RWPE2 (cell line): ENCODE measurements around the gene ANKS1B.

Experiments
- ATAC-seq: fragments of 200-7000 bp; cut with Tn5 transposase; 3 replicates; pipeline ENCODE4 v1.9.1; 2021; ENCODE audit warnings: low read depth
- DNase-seq: peaks from one replicate; pipeline ENCODE4 v3.0.0-alpha.2; 2020; ENCODE audit warnings: low spot score
- H3K27ac ChIP-seq: fragments of 450-650 bp; 2 replicates; pipeline ENCODE4 v1.5.1; 2017; ENCODE audit warnings: mild to moderate bottlenecking; ENCODE audit not compliant: poor library complexity, severe bottlenecking
- H3K27me3 ChIP-seq: fragments of 250-450 bp; sonication (Bioruptor Pico); 2 replicates; pipeline ENCODE4 v1.5.1; 2021; ENCODE audit warnings: mild to moderate bottlenecking, moderate library complexity; ENCODE audit not compliant: insufficient read depth, poor library complexity, severe bottlenecking
- H3K36me3 ChIP-seq: fragments of 250-450 bp; sonication (Bioruptor Pico); 2 replicates; pipeline ENCODE4 v1.5.1; 2020; ENCODE audit warnings: low read depth, mild to moderate bottlenecking, moderate library complexity
- H3K4me1 ChIP-seq: fragments of 250-450 bp; sonication (Bioruptor Pico); 2 replicates; pipeline ENCODE4 v1.5.1; 2021; ENCODE audit warnings: mild to moderate bottlenecking, moderate library complexity; ENCODE audit not compliant: insufficient read depth, poor library complexity, severe bottlenecking
- H3K4me3 ChIP-seq: fragments of 250-450 bp; sonication (Bioruptor Pico); 2 replicates; pipeline ENCODE4 v1.5.1; 2021; ENCODE audit warnings: mild to moderate bottlenecking, moderate library complexity; ENCODE audit not compliant: severe bottlenecking
- H3K9me3 ChIP-seq: fragments of 250-450 bp; sonication (Bioruptor Pico); 2 replicates; pipeline ENCODE4 v1.5.1; 2021; ENCODE audit warnings: mild to moderate bottlenecking, moderate library complexity; ENCODE audit not compliant: severe bottlenecking
- TF ChIP-seq, protein P1 (sequence below): fragments of 450-650 bp; IDR thresholded peaks from one replicate; pipeline ENCODE4 v1.5.1; 2017; ENCODE audit warnings: mild to moderate bottlenecking, moderate library complexity; ENCODE audit not compliant: poor library complexity, severe bottlenecking

Gene ANKS1B

DNA sequence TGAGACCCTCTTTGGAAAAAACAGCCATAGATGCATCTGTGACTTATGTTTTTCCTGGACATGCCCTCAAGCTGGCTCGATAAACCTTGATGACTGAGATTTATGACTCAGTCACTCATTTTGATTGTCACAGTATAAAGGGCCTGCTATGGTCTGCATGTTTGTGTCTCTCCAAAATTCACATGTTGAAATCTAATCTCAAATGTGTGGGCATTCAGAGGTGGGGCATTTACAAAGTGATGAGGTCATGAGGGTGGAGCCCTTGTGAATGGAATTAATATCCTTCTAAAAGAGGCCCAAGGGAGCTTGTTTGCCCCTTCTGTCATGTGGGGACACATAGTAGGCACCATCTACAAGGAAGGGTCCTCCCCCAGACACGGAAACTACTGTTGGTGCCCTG lies 966.8 kb downstream of the ANKS1B start:
- TF ChIP-seq, protein P1, sequence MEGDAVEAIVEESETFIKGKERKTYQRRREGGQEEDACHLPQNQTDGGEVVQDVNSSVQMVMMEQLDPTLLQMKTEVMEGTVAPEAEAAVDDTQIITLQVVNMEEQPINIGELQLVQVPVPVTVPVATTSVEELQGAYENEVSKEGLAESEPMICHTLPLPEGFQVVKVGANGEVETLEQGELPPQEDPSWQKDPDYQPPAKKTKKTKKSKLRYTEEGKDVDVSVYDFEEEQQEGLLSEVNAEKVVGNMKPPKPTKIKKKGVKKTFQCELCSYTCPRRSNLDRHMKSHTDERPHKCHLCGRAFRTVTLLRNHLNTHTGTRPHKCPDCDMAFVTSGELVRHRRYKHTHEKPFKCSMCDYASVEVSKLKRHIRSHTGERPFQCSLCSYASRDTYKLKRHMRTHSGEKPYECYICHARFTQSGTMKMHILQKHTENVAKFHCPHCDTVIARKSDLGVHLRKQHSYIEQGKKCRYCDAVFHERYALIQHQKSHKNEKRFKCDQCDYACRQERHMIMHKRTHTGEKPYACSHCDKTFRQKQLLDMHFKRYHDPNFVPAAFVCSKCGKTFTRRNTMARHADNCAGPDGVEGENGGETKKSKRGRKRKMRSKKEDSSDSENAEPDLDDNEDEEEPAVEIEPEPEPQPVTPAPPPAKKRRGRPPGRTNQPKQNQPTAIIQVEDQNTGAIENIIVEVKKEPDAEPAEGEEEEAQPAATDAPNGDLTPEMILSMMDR: no peak
- H3K36me3 ChIP-seq: no peaks in the 10 kb centered on the region
- no peak overlapping the region for H3K4me3 ChIP-seq
- ATAC-seq (no peak), DNase-seq (no peak)
- H3K4me1 ChIP-seq: no peaks in the 10 kb centered on the region
- H3K27ac ChIP-seq: no peak overlapping the region
- H3K27me3 ChIP-seq: no peaks in the 10 kb centered on the region
- H3K9me3 ChIP-seq: no peaks in the 10 kb centered on the region

DNA sequence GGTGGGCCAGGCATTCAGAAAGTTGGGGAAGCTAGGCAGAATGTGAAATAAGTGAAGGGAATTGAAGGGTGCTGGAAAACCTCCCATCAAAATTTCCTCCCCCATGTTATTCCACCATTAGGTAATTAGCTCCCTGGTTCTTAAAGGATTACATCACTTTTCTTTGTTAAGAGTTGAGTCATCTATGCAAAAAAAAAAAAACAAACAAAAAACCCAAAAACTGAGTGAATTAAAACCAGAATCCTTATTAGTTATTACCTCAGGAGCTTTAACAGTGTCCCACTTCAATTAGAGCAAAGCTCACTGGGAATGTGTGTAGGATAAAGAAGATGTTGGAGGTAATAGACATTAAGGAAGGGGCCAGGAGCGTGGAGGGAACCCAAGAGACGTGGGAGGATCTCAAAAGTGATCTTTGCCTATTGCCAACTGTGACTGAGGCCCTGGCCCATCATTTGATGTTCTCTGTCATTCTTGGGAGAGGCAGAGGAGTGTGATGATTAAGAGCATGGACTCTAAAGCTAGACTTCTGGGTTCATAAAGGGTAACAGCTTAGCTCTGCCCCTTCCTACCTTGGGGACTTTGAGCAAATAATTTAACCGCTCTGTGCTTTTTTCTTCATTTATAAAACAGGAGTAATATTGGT lies 975.0 kb downstream of the ANKS1B start:
- Histone ChIP-seq H3K9me3 (no peaks in the 10 kb centered on the region), H3K4me3 (no peak overlapping the region), H3K36me3 (no peaks in the 10 kb centered on the region), H3K27me3 (no peaks in the 10 kb centered on the region), H3K4me1 (no peaks in the 10 kb centered on the region), H3K27ac (no peak overlapping the region)
- no peak for ATAC-seq
- TF ChIP-seq, protein P1: no peak
- no peak for DNase-seq

DNA sequence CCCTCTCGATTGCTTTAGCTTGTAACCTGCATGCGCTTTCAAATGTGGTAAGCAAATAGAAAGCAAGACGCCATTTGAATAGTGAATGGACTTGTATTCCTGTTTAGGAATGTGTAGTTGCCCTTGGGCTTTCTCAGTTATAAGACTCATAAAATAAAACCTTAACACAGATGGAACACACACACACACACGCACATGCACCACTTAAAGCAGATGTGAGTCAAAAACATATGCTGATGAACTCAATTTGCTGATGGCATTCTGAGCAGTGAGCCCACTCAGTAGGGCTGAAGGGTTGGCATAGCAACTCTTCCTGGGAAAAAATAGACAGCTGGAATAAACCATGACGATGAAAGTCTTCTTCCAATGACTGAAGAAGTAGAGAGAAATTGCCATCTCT lies 979.1 kb downstream of the ANKS1B start:
- H3K4me1 ChIP-seq: no peaks in the 10 kb centered on the region
- TF ChIP-seq, protein P1: no peak
- DNase-seq (no peak), ATAC-seq (no peak)
- no peaks in the 10 kb centered on the region for H3K36me3 ChIP-seq
- no peak overlapping the region for H3K27ac ChIP-seq
- H3K4me3 ChIP-seq: no peak overlapping the region
- no peaks in the 10 kb centered on the region for H3K9me3 ChIP-seq
- H3K27me3 ChIP-seq: no peaks in the 10 kb centered on the region

DNA sequence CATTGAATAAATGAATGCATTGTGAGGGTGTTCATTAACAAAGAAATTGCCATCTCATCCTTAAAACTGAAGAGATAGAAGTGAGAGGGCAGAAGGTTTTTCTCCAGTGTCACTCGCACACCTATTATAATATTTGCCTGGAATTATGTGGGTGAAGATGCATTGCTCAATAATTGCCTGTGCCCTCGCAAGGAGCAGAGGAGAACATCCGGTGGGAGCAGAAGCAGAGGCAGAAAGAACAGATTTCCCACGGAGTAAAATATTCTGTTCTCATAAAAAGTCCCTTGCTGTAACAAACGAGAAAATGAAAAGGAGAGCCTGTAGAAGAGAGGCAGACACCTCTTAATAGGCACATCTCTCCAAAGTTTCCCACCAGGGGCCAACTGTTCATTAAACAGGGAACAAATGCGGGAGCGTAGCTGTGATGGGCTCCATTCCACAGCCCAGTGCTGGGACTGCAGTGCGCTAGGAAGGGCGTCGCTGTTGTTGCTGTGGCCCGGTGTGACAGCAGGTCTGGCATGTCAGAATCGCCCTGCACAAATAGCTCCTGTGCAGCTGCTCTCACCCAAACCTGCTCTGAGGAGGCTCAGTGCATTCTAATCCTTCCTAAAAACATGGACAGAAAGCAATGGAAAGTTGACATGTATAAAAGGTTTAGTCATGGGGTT lies 979.8 kb downstream of the ANKS1B start:
- H3K27me3 ChIP-seq: no peaks in the 10 kb centered on the region
- no peaks in the 10 kb centered on the region for H3K4me1 ChIP-seq
- TF ChIP-seq, protein P1: no peak
- no peaks in the 10 kb centered on the region for H3K36me3 ChIP-seq
- H3K27ac ChIP-seq: no peak overlapping the region
- H3K9me3 ChIP-seq: no peaks in the 10 kb centered on the region
- no peak for ATAC-seq
- no peak for DNase-seq
- no peak overlapping the region for H3K4me3 ChIP-seq

- Histone ChIP-seq H3K36me3 (no peaks in the 10 kb centered on the region), H3K4me1 (no peaks in the 10 kb centered on the region), H3K27me3 (no peaks in the 10 kb centered on the region), H3K27ac (no peak overlapping the region), H3K9me3 (no peaks in the 10 kb centered on the region), H3K4me3 (no peak overlapping the region)
- TF ChIP-seq, protein P1: no peak
- no peak for ATAC-seq
- no peak for DNase-seq
These were observed 982.0 kb downstream of the ANKS1B start for GRCh38 chr12:99002731-99003130.
